ENCODE data around the gene RAG2. TPM values are rescaled to one million over a fixed set of nuclear protein-coding genes. Genes with fewer than 3 reads are reported as not detected.

RAG2 gene
- total and polyA plus RNA-seq, 2 experiments from 2014 or later = not detected

DNA sequence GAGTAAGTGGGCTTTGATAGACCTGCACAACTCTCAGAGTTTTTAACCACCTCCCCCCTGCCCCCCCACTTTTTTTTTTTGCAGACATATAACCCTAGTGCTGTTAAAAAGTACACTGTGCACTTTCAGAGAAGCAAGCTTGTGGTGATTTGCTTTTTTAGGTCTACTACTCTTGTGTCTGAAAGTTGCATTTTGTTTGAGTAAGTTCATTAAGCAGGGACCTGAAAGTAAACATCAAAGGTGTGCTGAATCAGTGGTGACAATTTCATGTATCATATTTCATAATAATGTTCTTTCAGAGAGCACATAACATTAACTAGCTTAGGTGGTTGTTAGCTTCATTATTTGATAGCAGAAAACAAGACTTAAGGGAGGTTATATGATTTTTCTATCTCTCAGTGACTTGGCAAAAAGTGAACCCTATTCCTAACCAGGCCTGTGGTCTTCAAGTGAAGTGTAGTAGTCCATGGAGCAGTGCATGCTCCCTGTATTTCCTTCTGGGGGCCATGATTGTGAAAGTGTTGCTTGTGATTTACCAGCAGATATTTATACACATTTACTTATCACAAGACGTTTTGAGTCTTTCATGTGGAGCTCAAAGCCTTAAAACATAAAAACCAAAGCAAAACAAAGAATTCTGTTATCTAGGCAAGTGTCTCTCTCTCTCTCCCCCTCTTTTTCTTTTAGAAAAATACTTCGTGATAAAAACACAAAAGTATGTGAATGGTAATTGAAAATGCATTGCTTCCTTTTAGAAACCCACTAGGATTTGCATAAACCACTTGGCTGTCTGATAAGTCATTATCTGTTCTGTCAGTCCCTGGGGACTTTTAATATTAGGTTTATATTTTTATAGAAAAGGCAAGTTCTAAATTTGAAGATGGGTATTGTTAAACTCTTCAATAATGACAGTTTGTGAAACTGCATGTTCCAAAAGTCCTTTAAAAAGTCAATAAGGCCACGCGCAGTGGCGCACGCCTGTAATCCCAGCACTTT is 7.5 kb upstream of the RAG2 start (continued):
- TF ChIP-seq, protein P1, sequence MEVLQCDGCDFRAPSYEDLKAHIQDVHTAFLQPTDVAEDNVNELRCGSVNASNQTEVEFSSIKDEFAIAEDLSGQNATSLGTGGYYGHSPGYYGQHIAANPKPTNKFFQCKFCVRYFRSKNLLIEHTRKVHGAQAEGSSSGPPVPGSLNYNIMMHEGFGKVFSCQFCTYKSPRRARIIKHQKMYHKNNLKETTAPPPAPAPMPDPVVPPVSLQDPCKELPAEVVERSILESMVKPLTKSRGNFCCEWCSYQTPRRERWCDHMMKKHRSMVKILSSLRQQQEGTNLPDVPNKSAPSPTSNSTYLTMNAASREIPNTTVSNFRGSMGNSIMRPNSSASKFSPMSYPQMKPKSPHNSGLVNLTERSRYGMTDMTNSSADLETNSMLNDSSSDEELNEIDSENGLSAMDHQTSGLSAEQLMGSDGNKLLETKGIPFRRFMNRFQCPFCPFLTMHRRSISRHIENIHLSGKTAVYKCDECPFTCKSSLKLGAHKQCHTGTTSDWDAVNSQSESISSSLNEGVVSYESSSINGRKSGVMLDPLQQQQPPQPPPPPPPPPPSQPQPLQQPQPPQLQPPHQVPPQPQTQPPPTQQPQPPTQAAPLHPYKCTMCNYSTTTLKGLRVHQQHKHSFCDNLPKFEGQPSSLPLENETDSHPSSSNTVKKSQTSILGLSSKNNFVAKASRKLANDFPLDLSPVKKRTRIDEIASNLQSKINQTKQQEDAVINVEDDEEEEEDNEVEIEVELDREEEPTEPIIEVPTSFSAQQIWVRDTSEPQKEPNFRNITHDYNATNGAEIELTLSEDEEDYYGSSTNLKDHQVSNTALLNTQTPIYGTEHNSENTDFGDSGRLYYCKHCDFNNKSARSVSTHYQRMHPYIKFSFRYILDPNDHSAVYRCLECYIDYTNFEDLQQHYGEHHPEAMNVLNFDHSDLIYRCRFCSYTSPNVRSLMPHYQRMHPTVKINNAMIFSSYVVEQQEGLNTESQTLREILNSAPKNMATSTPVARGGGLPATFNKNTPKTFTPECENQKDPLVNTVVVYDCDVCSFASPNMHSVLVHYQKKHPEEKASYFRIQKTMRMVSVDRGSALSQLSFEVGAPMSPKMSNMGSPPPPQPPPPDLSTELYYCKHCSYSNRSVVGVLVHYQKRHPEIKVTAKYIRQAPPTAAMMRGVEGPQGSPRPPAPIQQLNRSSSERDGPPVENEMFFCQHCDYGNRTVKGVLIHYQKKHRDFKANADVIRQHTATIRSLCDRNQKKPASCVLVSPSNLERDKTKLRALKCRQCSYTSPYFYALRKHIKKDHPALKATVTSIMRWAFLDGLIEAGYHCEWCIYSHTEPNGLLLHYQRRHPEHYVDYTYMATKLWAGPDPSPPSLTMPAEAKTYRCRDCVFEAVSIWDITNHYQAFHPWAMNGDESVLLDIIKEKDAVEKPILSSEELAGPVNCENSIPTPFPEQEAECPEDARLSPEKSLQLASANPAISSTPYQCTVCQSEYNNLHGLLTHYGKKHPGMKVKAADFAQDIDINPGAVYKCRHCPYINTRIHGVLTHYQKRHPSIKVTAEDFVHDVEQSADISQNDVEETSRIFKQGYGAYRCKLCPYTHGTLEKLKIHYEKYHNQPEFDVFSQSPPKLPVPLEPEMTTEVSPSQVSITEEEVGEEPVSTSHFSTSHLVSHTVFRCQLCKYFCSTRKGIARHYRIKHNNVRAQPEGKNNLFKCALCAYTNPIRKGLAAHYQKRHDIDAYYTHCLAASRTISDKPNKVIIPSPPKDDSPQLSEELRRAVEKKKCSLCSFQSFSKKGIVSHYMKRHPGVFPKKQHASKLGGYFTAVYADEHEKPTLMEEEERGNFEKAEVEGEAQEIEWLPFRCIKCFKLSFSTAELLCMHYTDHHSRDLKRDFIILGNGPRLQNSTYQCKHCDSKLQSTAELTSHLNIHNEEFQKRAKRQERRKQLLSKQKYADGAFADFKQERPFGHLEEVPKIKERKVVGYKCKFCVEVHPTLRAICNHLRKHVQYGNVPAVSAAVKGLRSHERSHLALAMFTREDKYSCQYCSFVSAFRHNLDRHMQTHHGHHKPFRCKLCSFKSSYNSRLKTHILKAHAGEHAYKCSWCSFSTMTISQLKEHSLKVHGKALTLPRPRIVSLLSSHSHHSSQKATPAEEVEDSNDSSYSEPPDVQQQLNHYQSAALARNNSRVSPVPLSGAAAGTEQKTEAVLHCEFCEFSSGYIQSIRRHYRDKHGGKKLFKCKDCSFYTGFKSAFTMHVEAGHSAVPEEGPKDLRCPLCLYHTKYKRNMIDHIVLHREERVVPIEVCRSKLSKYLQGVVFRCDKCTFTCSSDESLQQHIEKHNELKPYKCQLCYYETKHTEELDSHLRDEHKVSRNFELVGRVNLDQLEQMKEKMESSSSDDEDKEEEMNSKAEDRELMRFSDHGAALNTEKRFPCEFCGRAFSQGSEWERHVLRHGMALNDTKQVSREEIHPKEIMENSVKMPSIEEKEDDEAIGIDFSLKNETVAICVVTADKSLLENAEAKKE (CRISPR knock-in tag; IDR thresholded peaks at IDR 0.05) = no peak
- TF ChIP-seq ZNF114 (CRISPR knock-in tag; IDR thresholded peaks at IDR 0.05) = no peak

DNA sequence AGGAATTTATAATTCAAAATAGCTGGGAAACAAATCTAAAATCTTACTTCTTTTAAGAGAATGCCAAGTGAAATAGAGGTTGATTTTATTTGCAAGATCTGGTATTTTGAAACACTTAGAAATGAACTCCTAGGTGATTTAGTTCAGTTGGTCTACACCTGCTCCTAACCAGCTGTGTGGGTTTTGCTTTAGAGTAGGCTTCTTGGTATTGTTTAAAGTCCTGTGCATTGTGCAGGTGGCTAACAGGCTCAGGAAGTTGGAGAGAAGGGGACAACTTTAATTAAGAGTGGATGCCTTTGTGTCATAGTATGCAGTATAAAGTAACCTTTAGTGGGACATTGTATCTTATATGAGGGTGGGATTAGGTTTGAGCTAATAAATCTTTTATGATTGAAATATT is 4.1 kb upstream of the RAG2 start:
- Mint-ChIP-seq H3K9me3 (no peaks in the 10 kb centered on the region), H3K4me3 (no peak overlapping the region), H3K36me3 (ENCODE audit: low read depth) (no peaks in the 10 kb centered on the region), H3K27me3 (ENCODE audit: insufficient read depth, low read depth, poor library complexity) (no peaks in the 10 kb centered on the region), H3K27ac (no peak overlapping the region), H3K4me1 (no peaks in the 10 kb centered on the region)
- H3K4me2 ChIP-seq = no peak overlapping the region
- no peak overlapping the region for H3K27ac ChIP-seq (ENCODE audit: low read depth)
- H3K79me2 ChIP-seq (replicated peaks; ENCODE audit: insufficient read depth) = no peaks in the 10 kb centered on the region
- DNase-seq (ENCODE audit: low spot score) (no peak), ATAC-seq (no peak)
- no peak overlapping the region for H3K4me3 ChIP-seq
- no peaks in the 10 kb centered on the region for H3K4me1 ChIP-seq (ENCODE audit: insufficient read depth)
- no peak overlapping the region for H2AFZ ChIP-seq
- no peaks in the 10 kb centered on the region for H3K27me3 ChIP-seq (ENCODE audit: insufficient read depth)
- no peaks in the 10 kb centered on the region for H3K9me2 ChIP-seq (ENCODE audit: insufficient read depth)
- H3K36me3 ChIP-seq (ENCODE audit: insufficient read depth) = no peaks in the 10 kb centered on the region
- TF ChIP-seq CREB1 (CRISPR knock-in tag; IDR thresholded peaks at IDR 0.05; ENCODE audit: low read depth) = no peak
- H3F3A ChIP-seq (replicated peaks; ENCODE audit: low read depth) = no peaks in the 10 kb centered on the region
- H4K20me1 ChIP-seq (replicated peaks; ENCODE audit: insufficient read depth) = peaks cover 3% of the 10 kb centered on the region; the same call in 1 of the 2 replicates
